BE2C (cell line): ENCODE measurements around the gene OLFM3.

Experiments used
- DNase-seq: peaks from one replicate; pipeline ENCODE4 v3.0.0-alpha.2; 2020
- H3K27me3 ChIP-seq: fragments of 250-450 bp; sonication (Bioruptor Pico); 2 replicates; pipeline ENCODE4 v1.5.1; 2020; ENCODE audit warnings: mild to moderate bottlenecking
- H3K36me3 ChIP-seq: fragments of 250-450 bp; sonication (Bioruptor Pico); 2 replicates; pipeline ENCODE4 v1.5.1; 2020; ENCODE audit warnings: mild to moderate bottlenecking
- H3K4me1 ChIP-seq: fragments of 250-450 bp; sonication (Bioruptor Pico); 2 replicates; pipeline ENCODE4 v1.5.1; 2020
- H3K4me3 ChIP-seq: 2 replicates; pipeline ENCODE4 v1.5.1; 2011; ENCODE audit warnings: low read depth, low read length
- H3K9me3 ChIP-seq: fragments of 250-450 bp; sonication (Bioruptor Pico); 2 replicates; pipeline ENCODE4 v1.5.1; 2020
- TF ChIP-seq, protein P1 (sequence below): IDR thresholded peaks from 2 replicates; pipeline ENCODE4 v1.5.1; 2012; ENCODE audit warnings: mild to moderate bottlenecking, low read depth, low read length

Gene OLFM3

DNA sequence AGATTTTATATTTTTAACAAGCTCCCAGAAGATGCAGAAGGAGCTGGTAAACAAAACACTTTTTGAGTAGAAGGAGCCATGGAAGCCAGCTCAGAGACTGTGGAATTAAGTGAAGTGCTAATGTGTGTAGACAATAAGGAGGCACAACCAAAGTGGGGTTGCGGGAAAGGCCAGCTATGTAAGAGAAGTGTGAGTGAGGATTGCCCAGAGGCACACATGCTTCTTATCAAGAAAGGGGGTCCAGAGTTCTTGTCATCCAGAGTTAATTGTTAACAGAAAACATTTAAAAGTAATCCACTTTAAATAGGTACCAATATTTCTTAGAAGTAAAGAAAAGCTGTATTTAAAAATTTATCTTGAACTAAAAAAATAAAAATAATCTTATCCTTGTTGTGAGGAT, 136.8 kb downstream of the OLFM3 start:
- TF ChIP-seq, protein P1, sequence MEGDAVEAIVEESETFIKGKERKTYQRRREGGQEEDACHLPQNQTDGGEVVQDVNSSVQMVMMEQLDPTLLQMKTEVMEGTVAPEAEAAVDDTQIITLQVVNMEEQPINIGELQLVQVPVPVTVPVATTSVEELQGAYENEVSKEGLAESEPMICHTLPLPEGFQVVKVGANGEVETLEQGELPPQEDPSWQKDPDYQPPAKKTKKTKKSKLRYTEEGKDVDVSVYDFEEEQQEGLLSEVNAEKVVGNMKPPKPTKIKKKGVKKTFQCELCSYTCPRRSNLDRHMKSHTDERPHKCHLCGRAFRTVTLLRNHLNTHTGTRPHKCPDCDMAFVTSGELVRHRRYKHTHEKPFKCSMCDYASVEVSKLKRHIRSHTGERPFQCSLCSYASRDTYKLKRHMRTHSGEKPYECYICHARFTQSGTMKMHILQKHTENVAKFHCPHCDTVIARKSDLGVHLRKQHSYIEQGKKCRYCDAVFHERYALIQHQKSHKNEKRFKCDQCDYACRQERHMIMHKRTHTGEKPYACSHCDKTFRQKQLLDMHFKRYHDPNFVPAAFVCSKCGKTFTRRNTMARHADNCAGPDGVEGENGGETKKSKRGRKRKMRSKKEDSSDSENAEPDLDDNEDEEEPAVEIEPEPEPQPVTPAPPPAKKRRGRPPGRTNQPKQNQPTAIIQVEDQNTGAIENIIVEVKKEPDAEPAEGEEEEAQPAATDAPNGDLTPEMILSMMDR = no peak
- no peak for DNase-seq

DNA sequence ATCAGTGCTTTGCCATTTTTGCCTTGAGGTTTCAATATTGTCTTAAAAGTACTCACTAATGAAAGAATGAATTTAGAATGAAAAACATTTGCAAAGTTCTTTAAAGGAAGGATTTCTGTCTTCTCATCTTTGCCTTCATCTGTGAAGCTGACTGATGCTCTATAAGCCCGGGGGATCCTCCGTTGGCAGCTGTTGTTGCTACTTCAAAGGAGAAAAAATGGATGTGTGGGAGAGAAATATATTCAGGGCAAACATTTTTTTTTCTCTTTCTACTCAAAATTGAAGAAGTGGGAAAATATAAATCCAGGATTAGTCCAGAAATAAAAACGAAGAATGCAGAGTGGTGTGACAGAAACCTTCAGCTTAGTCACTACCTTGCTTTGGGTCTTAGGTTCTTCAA, 142.5 kb downstream of the OLFM3 start:
- no peak for DNase-seq
- H3K4me3 ChIP-seq = no peak overlapping the region
- no peaks in the 10 kb centered on the region for H3K9me3 ChIP-seq
- no peaks in the 10 kb centered on the region for H3K36me3 ChIP-seq
- no peaks in the 10 kb centered on the region for H3K27me3 ChIP-seq
- TF ChIP-seq, protein P1 = no peak
- H3K4me1 ChIP-seq = peaks cover 12% of the 10 kb centered on the region

More for the DNA sequence above, 136.8 kb downstream of the OLFM3 start:
- Histone ChIP-seq H3K9me3 (no peaks in the 10 kb centered on the region), H3K4me1 (peaks cover 7% of the 10 kb centered on the region), H3K36me3 (no peaks in the 10 kb centered on the region), H3K4me3 (no peak overlapping the region), H3K27me3 (no peaks in the 10 kb centered on the region)

DNA sequence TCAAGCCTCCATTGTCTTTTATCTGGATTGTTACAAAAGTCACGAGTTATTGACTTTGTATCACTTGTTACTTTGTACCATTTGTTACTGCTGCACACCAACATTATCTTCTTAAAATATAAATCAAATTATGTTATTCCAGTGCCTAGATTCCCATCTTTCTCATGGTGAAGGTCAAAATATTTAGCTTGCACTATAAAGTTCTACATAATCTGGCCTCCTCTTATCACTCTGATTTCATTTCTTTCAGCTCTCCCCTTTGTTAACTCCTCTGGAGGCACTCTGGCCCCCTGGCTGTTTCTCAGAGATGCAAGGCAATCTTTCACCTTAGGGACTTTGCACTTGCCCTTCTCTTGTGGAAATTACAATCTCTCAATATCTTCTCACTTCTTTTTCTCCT, 143.8 kb downstream of the OLFM3 start:
- TF ChIP-seq, protein P1 = no peak
- DNase-seq = no peak

DNA sequence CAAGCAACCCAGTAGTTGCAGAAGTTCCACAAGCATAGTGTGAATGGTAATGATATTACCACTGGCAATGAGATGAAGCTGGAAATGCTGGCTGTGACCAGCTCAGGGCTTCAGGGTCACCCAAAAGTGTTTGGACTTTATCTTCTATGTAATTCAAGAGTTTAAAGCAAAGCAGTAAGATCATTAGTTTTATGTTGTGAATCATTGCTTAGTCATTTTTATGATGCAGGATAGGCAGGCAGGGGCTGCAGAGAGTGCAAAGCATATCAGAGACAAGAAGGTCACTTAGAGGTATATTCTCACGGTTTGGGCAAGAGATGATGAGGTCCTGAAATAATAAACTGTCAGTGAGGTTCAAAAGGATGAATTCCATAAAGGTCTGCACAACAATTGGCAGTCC, 147.4 kb downstream of the OLFM3 start:
- no peak overlapping the region for H3K4me3 ChIP-seq
- H3K27me3 ChIP-seq = no peaks in the 10 kb centered on the region
- H3K9me3 ChIP-seq = no peaks in the 10 kb centered on the region
- no peak for DNase-seq
- TF ChIP-seq, protein P1 = no peak
- no peaks in the 10 kb centered on the region for H3K36me3 ChIP-seq
- H3K4me1 ChIP-seq = peaks cover 21% of the 10 kb centered on the region

More for the DNA sequence above, 143.8 kb downstream of the OLFM3 start:
- no peaks in the 10 kb centered on the region for H3K27me3 ChIP-seq
- peaks cover 22% of the 10 kb centered on the region for H3K4me1 ChIP-seq
- H3K4me3 ChIP-seq = no peak overlapping the region
- no peaks in the 10 kb centered on the region for H3K36me3 ChIP-seq
- H3K9me3 ChIP-seq = no peaks in the 10 kb centered on the region

DNA sequence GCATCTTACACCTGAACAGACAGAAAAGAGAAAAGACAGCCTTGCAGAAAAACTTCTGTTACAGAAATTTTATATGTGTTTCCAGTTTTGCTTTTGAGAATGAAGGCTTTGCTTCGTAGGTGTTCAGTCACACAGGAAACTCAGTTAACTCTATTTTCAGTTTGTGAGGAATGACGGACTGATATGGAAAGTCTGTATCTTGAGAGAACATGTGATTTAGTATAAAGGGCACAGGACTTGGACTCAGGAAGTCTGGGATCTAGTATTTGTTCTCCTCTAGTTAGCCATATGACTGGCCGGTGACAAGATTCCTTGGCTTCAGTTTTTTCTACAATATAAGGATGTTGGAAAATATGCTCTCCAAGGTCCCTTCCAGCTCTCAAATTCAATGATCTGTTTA, 149.1 kb downstream of the OLFM3 start:
- no peaks in the 10 kb centered on the region for H3K27me3 ChIP-seq
- no peak for DNase-seq
- H3K36me3 ChIP-seq = no peaks in the 10 kb centered on the region
- H3K4me3 ChIP-seq = peak overlapping the region; percentile 69
- H3K9me3 ChIP-seq = no peaks in the 10 kb centered on the region
- TF ChIP-seq, protein P1 = no peak
- peaks cover 16% of the 10 kb centered on the region for H3K4me1 ChIP-seq

DNA sequence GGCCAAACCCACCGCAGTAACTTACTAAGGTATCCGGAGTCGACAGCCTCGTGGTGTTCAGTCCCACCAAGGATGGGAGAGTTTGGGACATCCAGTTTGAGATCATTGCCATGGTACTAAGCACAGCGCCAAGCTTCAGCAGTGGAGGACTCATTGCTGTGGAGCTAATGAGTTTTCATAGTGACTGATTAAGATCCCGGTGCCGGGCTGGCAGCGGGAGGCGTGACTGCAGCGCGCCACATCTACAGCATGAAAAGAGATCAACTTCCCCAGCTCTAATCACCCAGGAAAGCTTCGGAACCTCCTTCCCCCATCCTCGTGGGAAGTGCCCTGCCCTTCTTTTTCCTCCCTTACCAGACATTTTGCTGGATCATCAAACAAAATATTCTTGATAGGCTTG, 149.9 kb downstream of the OLFM3 start:
- TF ChIP-seq, protein P1 = peak; percentile 31; the same call in 1 of the 2 replicates
- peak; percentile 60 for DNase-seq
- H3K4me1 ChIP-seq = peaks cover 13% of the 10 kb centered on the region
- no peaks in the 10 kb centered on the region for H3K36me3 ChIP-seq
- H3K27me3 ChIP-seq = no peaks in the 10 kb centered on the region
- peak overlapping the region; percentile 69 for H3K4me3 ChIP-seq
- H3K9me3 ChIP-seq = no peaks in the 10 kb centered on the region
